Activated naive CD4-positive, alpha-beta T cell treated with anti-CD3 and anti-CD28 coated beads, Interleukin-2, amount 50 U/mL, for 72 hours (primary cell): Measurements from ENCODE around the gene PDE6G. TPM values are rescaled to one million over a fixed set of nuclear protein-coding genes. Genes with fewer than 3 reads are reported as not detected.
A peak's percentile ranks its signal among the peaks of the same experiment; 100 is the strongest.
"Not testable (repeated sequence)": the region's sequence is repeated elsewhere in the genome, so short reads cannot be mapped to it uniquely, and the experiment has no call there.

Experiments used
- ATAC-seq, 2 donors: fragments of 150-1000 bp; cut with Tn5 transposase; 2 replicates each; pipeline ENCODE4 v1.10.0; 2021; ENCODE audit warnings: mild to moderate bottlenecking in 2 of 2, moderate library complexity in 2 of 2
- DNase-seq, 2 donors: peaks; one replicate each; pipeline ENCODE4 v3.0.0; 2021 to 2022; ENCODE audit warnings: low spot score in 2 of 2
- H3K27ac Mint-ChIP-seq, 2 donors: one replicate each; pipeline ENCODE4 v1.8.0; 2022; ENCODE audit warnings: mild to moderate bottlenecking in 2 of 2, mixed read lengths in 2 of 2
- H3K36me3 Mint-ChIP-seq, 2 donors: one replicate each; pipeline ENCODE4 v1.8.0; 2022; ENCODE audit warnings: mixed read lengths in 2 of 2
- H3K9me3 Mint-ChIP-seq, 2 donors: one replicate each; pipeline ENCODE4 v1.8.0; 2022; ENCODE audit warnings: mixed read lengths in 2 of 2
- total RNA-seq, 2 donors: library from RNA; stranded (reverse); gene quantifications; one replicate each; pipeline ENCODE4 v1.2.3, GENCODE V29; 2022

PDE6G gene
- total RNA-seq, 2 donors from 2014 or later: 5.8 to 8.1 TPM

DNA sequence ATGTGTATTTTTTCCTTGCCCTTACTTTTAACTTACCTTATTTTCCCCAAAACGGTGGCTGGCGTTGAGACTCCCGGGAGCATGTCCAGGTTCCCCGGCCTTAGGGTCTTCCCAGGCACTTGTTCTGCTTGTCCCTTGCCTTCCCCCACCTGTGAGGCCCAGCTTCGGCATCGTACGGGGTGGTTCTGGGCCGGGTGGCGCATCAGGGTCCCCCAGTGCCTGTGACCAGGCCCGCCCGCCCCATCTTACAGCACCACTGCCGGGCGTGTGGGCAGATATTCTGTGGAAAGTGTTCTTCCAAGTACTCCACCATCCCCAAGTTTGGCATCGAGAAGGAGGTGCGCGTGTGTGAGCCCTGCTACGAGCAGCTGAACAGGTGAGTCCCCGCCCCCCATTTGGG is 34.9 kb upstream of the PDE6G start:
- Mint-ChIP-seq H3K9me3 (no peaks in the 10 kb centered on the region), H3K36me3 (peaks cover 10 to 14% of the 10 kb centered on the region in 2 donors), H3K27ac (no peak overlapping the region)
- no peak for ATAC-seq
- no peak for DNase-seq

- H3K9me3 Mint-ChIP-seq: no peaks in the 10 kb centered on the region
- no peak for ATAC-seq
- peaks cover 10 to 15% of the 10 kb centered on the region in 2 donors for H3K36me3 Mint-ChIP-seq
- no peak for DNase-seq
- H3K27ac Mint-ChIP-seq: peak overlapping the region in 1 of 2 donors; percentile 47
These were observed 34.2 kb upstream of the PDE6G start for GRCh38 chr17:81690549-81690948.

GRCh38 chr17:81690066-81690465 is 33.7 kb upstream of the PDE6G start:
- ATAC-seq (no peak), DNase-seq (no peak)
- Mint-ChIP-seq H3K27ac (peak overlapping the region in 1 of 2 donors; percentile 47), H3K36me3 (peaks cover 10 to 15% of the 10 kb centered on the region in 2 donors), H3K9me3 (no peaks in the 10 kb centered on the region)

DNA sequence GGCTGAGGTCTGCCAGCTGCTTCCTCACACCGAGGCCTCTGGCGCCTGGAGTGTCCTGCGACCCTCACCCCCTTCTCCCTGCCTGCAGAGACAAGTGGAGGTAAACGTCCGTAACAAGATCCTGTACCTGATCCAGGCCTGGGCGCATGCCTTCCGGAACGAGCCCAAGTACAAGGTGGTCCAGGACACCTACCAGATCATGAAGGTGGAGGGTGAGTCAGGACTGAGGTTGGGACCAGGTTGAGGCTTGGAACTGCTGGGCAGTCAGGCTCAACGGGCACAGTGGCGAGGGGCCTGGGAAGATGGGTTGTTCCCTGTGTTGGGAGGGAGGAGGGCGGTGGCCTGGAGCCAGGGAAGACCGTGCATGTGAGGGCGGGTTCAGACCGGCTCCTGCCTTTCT is 32.3 kb upstream of the PDE6G start:
- H3K36me3 Mint-ChIP-seq: peaks cover 17 to 25% of the 10 kb centered on the region in 2 donors
- H3K27ac Mint-ChIP-seq: peak overlapping the region in 1 of 2 donors; percentile 72
- ATAC-seq (no peak), DNase-seq (no peak)
- no peaks in the 10 kb centered on the region for H3K9me3 Mint-ChIP-seq

GRCh38 chr17:81687770-81688541 is 31.6 kb upstream of the PDE6G start:
- no peaks in the 10 kb centered on the region for H3K9me3 Mint-ChIP-seq
- H3K36me3 Mint-ChIP-seq: peaks cover 17 to 27% of the 10 kb centered on the region in 2 donors
- H3K27ac Mint-ChIP-seq: no peak overlapping the region
- DNase-seq: no peak
- no peak for ATAC-seq

DNA sequence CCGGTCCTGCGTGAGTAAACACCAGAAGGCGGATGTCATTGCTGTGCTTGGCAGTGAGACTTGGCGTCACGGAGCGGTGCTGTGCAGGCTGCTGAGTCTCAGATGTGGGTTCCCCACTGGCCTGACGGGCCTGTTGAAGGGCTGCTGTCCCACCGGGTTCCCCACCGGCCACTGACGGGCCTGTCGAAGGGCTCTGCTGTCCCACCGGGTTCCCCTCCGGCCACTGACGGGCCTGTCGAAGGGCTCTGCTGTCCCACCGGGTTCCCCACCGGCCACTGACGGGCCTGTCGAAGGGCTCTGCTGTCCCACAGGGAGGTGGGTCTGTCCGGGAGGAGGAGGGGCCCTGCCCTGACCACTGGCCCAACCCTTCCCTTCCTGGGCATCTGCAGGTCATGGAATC is 30.3 kb upstream of the PDE6G start:
- Mint-ChIP-seq H3K36me3 (peaks cover 17 to 27% of the 10 kb centered on the region in 2 donors), H3K9me3 (no peaks in the 10 kb centered on the region), H3K27ac (no peak overlapping the region)
- ATAC-seq (no peak), DNase-seq (no peak)

GRCh38 chr17:81685108-81685507 is 28.8 kb upstream of the PDE6G start:
- no peaks in the 10 kb centered on the region for H3K9me3 Mint-ChIP-seq
- H3K36me3 Mint-ChIP-seq: peaks cover 17 to 26% of the 10 kb centered on the region in 2 donors
- peak overlapping the region; percentile 81 to 93 for H3K27ac Mint-ChIP-seq
- DNase-seq: peak in 1 of 2 donors; percentile 41
- peak; percentile 13 to 17 for ATAC-seq

DNA sequence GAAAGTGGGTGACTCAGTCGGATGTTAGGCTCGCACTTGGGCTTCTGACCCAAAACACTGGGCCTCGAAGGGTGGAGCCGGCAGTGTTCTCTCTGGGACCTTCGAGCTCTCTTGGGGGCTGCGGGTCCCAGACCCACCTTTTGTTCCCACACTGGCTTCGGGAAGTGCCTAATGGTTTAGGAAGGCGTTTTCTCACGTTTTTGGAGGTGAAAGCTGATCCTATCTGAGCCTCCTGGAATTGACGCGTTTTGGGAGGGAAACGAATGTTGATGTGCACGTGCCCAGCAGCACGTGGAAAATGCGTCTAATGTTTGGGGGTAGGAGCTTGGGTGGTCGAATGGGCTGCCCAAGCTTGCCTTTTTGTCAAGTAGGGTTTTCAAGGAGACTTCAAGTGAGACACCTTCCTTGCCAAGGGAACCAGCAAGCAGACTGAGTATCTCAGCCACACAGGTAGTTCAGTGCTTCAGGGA is 28.1 kb upstream of the PDE6G start:
- peak in 1 of 2 donors; percentile 57 for ATAC-seq
- Mint-ChIP-seq H3K36me3 (peaks cover 16 to 23% of the 10 kb centered on the region in 2 donors), H3K27ac (peak overlapping the region; percentile 81 to 93), H3K9me3 (no peaks in the 10 kb centered on the region)
- peak in 1 of 2 donors; percentile 26 for DNase-seq

GRCh38 chr17:81683584-81684441 is 27.5 kb upstream of the PDE6G start, which contains the start of the genes ARL16 and HGS:
ARL16 (minus strand) TSS chr17:81683797; CDS start chr17:81683753, 44 bp downstream.
HGS (plus strand) TSS chr17:81684011; CDS start chr17:81684067, 56 bp downstream.
- Mint-ChIP-seq H3K36me3 (peaks cover 9 to 23% of the 10 kb centered on the region in 2 donors), H3K9me3 (no peaks in the 10 kb centered on the region), H3K27ac (peak within 1 kb of the TSS; percentile 93 to 97)
- peak; percentile 97 for ATAC-seq
- DNase-seq: peak; percentile 97 to 99

GRCh38 chr17:81683208-81683583 is 26.9 kb upstream of the PDE6G start:
- peak; percentile 1 to 2 for ATAC-seq
- DNase-seq: no peak
- Mint-ChIP-seq H3K27ac (peak overlapping the region; percentile 91 to 93), H3K9me3 (no peaks in the 10 kb centered on the region), H3K36me3 (peaks cover 7 to 23% of the 10 kb centered on the region in 2 donors)

- Mint-ChIP-seq H3K27ac (peak overlapping the region; percentile 91 to 93), H3K36me3 (peaks cover 7 to 23% of the 10 kb centered on the region in 2 donors), H3K9me3 (no peaks in the 10 kb centered on the region)
- ATAC-seq: no peak
- no peak for DNase-seq
These were observed 26.3 kb upstream of the PDE6G start for GRCh38 chr17:81682565-81683207.

- ATAC-seq: no peak
- no peak for DNase-seq
- peak overlapping the region in 1 of 2 donors; percentile 55 for H3K27ac Mint-ChIP-seq
These were observed 25.3 kb upstream of the PDE6G start for GRCh38 chr17:81681672-81682071.

DNA sequence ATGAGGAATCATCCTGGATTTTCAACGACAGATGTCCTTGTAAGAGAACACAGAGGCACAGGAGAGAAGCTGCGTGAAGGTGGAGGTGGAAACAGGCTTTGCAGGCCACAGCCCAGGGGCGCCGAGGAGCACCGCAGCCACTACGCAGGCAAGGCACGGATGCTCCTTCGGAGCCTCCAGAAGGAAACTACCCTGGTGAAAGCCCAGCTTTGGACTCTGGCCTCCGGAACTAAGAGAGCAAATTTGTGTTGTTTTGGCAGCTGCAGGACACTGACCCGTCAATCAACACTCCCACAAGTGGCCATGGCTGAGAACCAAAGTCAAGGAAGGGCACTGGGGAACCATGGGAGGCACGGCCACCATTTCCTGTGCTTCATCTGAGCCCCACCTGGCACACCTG is 23.8 kb upstream of the PDE6G start:
- no peak for DNase-seq
- Mint-ChIP-seq H3K27ac (no peak overlapping the region), H3K36me3 (peaks cover 7 to 12% of the 10 kb centered on the region in 2 donors), H3K9me3 (no peaks in the 10 kb centered on the region)
- ATAC-seq: no peak

More at GRCh38 chr17:81681672-81682071, 25.3 kb upstream of the PDE6G start:
- peaks cover 7 to 16% of the 10 kb centered on the region in 2 donors for H3K36me3 Mint-ChIP-seq
- H3K9me3 Mint-ChIP-seq: no peaks in the 10 kb centered on the region

DNA sequence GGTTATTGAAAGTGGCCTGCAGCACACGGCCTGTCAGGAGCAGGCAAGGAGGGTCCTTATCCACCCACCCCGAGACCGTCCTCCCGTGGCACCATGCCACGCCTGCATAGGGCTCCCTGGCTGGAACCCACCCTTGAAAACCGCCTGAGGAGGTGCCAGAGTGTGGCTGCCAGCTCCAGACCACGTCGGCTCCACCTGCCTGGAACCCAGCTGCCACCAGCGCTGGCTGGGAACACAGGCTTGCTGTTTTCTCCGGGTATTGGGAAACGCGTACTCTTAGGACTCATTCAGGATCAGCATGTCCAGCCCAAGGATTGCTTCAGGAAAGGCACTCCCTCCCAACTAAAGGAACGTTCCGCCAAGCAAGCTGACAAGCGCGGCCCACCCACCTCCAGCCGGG is 20.6 kb upstream of the PDE6G start:
- no peak overlapping the region for H3K27ac Mint-ChIP-seq
- no peaks in the 10 kb centered on the region for H3K9me3 Mint-ChIP-seq
- ATAC-seq (no peak), DNase-seq (no peak)
- peaks cover 0 to 11% of the 10 kb centered on the region in 2 donors for H3K36me3 Mint-ChIP-seq

- not testable (repeated sequence) for ATAC-seq, H3K27ac Mint-ChIP-seq, H3K9me3 Mint-ChIP-seq
- H3K36me3 Mint-ChIP-seq: peaks cover 0 to 14% of the 10 kb centered on the region in 2 donors
- peak in 1 of 2 donors; percentile 29 for DNase-seq
These were observed 19.3 kb upstream of the PDE6G start for GRCh38 chr17:81675515-81676221.
